Measurements from ENCODE around the gene FHIT. TPM values are rescaled to one million over a fixed set of nuclear protein-coding genes. Genes with fewer than 3 reads are reported as not detected.

FHIT gene
- total and polyA plus RNA-seq, 9 donors: 5.1 to 11.8 (median 9.5) TPM

DNA sequence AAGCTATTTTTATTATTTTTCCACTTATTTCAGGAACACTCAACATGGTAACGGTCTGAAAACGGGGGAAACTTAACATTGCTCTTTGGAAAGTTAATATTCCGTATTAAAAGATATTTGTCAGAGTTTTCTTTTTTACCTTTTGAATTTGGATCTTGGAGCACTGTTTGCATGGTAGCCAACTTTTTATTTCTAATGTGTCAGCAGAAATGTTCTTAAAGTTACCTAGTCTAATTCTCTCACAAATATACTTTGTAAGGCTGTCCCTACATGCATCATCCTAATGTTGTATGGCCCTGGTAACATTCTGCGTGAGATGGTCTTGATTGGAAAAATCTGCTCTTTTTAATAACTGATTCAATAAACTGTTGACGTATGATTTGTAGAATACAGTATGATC, 719.5 kb downstream of the FHIT start:
- DNase-seq: no peak
- Histone ChIP-seq H3K4me3 (no peak overlapping the region), H3K4me1 (ENCODE audit: insufficient read depth) (no peaks in the 10 kb centered on the region), H3K9me3 (no peaks in the 10 kb centered on the region), H3K27me3 (no peaks in the 10 kb centered on the region), H3K27ac (no peak overlapping the region), H3K36me3 (no peaks in the 10 kb centered on the region)
- TF ChIP-seq EP300 (IDR thresholded peaks at IDR 0.05) (no peak), POLR2A (IDR thresholded peaks at IDR 0.05) (no peak)
- TF ChIP-seq, protein P1, sequence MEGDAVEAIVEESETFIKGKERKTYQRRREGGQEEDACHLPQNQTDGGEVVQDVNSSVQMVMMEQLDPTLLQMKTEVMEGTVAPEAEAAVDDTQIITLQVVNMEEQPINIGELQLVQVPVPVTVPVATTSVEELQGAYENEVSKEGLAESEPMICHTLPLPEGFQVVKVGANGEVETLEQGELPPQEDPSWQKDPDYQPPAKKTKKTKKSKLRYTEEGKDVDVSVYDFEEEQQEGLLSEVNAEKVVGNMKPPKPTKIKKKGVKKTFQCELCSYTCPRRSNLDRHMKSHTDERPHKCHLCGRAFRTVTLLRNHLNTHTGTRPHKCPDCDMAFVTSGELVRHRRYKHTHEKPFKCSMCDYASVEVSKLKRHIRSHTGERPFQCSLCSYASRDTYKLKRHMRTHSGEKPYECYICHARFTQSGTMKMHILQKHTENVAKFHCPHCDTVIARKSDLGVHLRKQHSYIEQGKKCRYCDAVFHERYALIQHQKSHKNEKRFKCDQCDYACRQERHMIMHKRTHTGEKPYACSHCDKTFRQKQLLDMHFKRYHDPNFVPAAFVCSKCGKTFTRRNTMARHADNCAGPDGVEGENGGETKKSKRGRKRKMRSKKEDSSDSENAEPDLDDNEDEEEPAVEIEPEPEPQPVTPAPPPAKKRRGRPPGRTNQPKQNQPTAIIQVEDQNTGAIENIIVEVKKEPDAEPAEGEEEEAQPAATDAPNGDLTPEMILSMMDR (IDR thresholded peaks at IDR 0.05): no peak
- 93 to 96% (median 93%) methylated on average over 5 of the region's 5 CpGs for WGBS, 3 donors
- intact Hi-C loops (cut with DNase I): no loop called here

DNA sequence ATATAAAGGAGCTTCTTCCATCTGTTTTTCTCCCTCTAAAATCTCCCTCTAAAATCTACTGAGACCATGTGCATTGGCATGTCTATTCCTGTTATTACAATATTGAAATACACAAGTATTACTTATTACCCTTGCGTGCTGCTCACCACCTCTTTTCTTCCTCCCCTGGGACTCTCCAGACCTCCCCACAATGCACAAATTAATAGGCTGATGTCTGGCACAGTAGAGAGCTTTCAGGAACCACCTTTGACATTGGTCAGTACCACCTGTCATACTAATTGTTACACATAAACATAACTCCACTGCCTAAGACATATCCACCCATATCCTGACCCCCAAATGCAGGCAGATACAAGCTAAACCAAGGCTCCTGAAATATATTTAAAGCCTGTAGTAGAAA, 722.6 kb downstream of the FHIT start:
- TF ChIP-seq, protein P1 (IDR thresholded peaks at IDR 0.05): no peak
- TF ChIP-seq POLR2A (IDR thresholded peaks at IDR 0.05): no peak
- H3K4me3 ChIP-seq: no peak overlapping the region
- no peak overlapping the region for H3K27ac ChIP-seq
- H3K36me3 ChIP-seq: no peaks in the 10 kb centered on the region
- WGBS, 3 donors: 79 to 95% (median 89%) methylated on average over 1 of the region's 1 CpG
- intact Hi-C loops (cut with DNase I): no loop called here
- no peaks in the 10 kb centered on the region for H3K27me3 ChIP-seq
- H3K9me3 ChIP-seq: no peaks in the 10 kb centered on the region
- no peak for DNase-seq
- H3K4me1 ChIP-seq (ENCODE audit: insufficient read depth): no peaks in the 10 kb centered on the region

DNA sequence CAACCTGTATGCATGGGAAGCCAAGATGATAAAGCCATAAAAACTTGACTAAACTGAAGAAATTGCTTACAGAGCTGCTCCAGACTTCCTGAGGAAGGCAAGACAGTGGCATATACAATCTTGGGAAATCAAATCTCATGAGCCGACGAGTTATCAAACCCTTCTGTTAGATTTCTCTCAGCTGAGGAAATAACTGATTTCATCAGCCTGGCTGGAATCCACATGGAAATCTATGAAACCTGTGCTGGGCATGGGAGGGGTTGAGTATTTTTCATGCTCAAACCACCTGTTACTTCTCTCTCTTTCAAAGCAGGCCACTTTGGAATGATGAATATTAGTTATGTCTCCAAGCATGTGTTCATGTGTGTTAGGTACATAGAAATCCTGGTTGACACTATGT, 727.7 kb downstream of the FHIT start:
- Histone ChIP-seq H3K9me3 (no peaks in the 10 kb centered on the region), H3K36me3 (no peaks in the 10 kb centered on the region), H3K4me3 (no peak overlapping the region), H3K27me3 (no peaks in the 10 kb centered on the region), H3K4me1 (ENCODE audit: insufficient read depth) (no peaks in the 10 kb centered on the region), H3K27ac (no peak overlapping the region)
- TF ChIP-seq EP300 (IDR thresholded peaks at IDR 0.05): no peak
- TF ChIP-seq, protein P1 (IDR thresholded peaks at IDR 0.05): no peak
- no peak for TF ChIP-seq POLR2A (IDR thresholded peaks at IDR 0.05)
- intact Hi-C loops (cut with DNase I): no loop called here
- 89 to 91% (median 90%) methylated on average over 2 of the region's 2 CpGs for WGBS, 3 donors
- no peak for DNase-seq

DNA sequence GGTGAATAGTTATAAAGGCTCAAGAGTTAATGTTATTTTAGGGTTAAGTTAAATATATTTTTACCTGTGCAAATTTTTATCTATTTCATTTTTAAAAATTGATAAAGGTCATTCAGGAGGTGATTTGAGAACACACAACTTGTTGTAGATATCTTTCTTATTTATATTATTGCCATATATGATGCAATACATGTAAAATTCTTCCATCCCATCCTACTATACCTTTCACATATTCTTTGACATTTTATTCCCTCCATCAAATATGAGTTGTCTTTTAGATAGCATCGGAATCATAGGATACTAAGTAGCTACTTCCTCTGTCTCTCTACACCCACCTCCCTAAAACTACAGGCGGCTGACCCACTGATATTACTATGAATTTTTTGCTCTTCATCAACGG, 734.1 kb downstream of the FHIT start:
- H3K4me1 ChIP-seq (ENCODE audit: insufficient read depth): peaks cover 2% of the 10 kb centered on the region
- H3K9me3 ChIP-seq: no peaks in the 10 kb centered on the region
- H3K4me3 ChIP-seq: no peak overlapping the region
- 93 to 95% (median 93%) methylated on average over 3 of the region's 3 CpGs for WGBS, 3 donors
- H3K36me3 ChIP-seq: no peaks in the 10 kb centered on the region
- H3K27me3 ChIP-seq: no peaks in the 10 kb centered on the region
- intact Hi-C loops (cut with DNase I): no loop called here
- DNase-seq: no peak
- no peak for TF ChIP-seq POLR2A (IDR thresholded peaks at IDR 0.05)
- TF ChIP-seq, protein P1 (IDR thresholded peaks at IDR 0.05): no peak
- no peak for TF ChIP-seq EP300 (IDR thresholded peaks at IDR 0.05)
- no peak overlapping the region for H3K27ac ChIP-seq

DNA sequence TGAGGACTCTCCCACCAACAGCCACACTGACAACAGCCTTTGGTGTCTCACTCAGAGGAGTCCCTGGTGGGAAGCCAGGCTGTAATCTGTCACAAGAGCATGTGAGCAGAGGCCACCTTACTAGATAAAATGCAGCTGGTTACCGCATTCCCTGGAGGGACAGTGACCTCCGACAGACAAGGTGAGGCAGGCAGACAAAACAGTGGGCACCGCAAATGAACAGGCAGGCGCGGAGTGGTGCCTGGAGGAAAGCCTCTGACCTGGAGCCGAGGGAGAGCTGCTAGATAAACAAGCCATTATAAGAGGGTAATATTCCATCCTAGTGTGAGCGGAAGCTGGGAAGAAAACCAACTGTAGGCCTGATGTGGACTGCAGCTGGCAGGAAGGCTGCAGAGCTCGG, 736.4 kb downstream of the FHIT start:
- peaks cover 2% of the 10 kb centered on the region for H3K4me1 ChIP-seq (ENCODE audit: insufficient read depth)
- no peaks in the 10 kb centered on the region for H3K27me3 ChIP-seq
- no peak overlapping the region for H3K27ac ChIP-seq
- 35 to 42% (median 38%) methylated on average over 8 of the region's 8 CpGs for WGBS, 3 donors
- intact Hi-C loops (cut with DNase I): no loop called here
- no peaks in the 10 kb centered on the region for H3K9me3 ChIP-seq
- H3K36me3 ChIP-seq: no peaks in the 10 kb centered on the region
- H3K4me3 ChIP-seq: no peak overlapping the region
- TF ChIP-seq POLR2A (IDR thresholded peaks at IDR 0.05) (no peak), EP300 (IDR thresholded peaks at IDR 0.05) (no peak)
- TF ChIP-seq, protein P1 (IDR thresholded peaks at IDR 0.05): no peak
- no peak for DNase-seq

Data from ovary (tissue), 9 donors.